IMR-90 (cell line): Measurements from ENCODE around the gene CHRD.

ENCODE experiments used
- BHLHE40 ChIP-seq: fragments of 150-350 bp; IDR thresholded peaks from 2 replicates; pipeline ENCODE4 v1.6.1; 2016; ENCODE audit warnings: mild to moderate bottlenecking, low read depth, low read length
- CEBPB ChIP-seq: IDR thresholded peaks from 2 replicates; pipeline ENCODE4 v1.6.1; 2012; ENCODE audit warnings: low read depth, low read length, improper control_type of control experiment
- CHD1 ChIP-seq: IDR thresholded peaks from 2 replicates; pipeline ENCODE4 v1.6.1; 2012; ENCODE audit warnings: low read depth, low read length, improper control_type of control experiment
- CTCF ChIP-seq: conservative IDR thresholded peaks from 2 replicates; pipeline ENCODE4 v1.5.1; 2012; ENCODE audit warnings: mild to moderate bottlenecking, low read depth, low read length, improper control_type of control experiment
- MAFK ChIP-seq: IDR thresholded peaks from 2 replicates; pipeline ENCODE4 v1.6.1; 2012; ENCODE audit warnings: low read depth, low read length, improper control_type of control experiment
- MAZ ChIP-seq: IDR thresholded peaks from 2 replicates; pipeline ENCODE4 v1.6.1; 2012; ENCODE audit warnings: low read depth, mild to moderate bottlenecking, low read length, improper control_type of control experiment, moderate library complexity, borderline replicate concordance
- MXI1 ChIP-seq: IDR thresholded peaks from 2 replicates; pipeline ENCODE4 v1.6.1; 2012; ENCODE audit warnings: low read depth, mild to moderate bottlenecking, low read length, moderate library complexity, borderline replicate concordance
- NFE2L2 ChIP-seq: fragments of 150-350 bp; IDR thresholded peaks from 2 replicates; pipeline ENCODE4 v1.6.1; 2016; ENCODE audit warnings: low read depth, mild to moderate bottlenecking, low read length
- POLR2A ChIP-seq: IDR thresholded peaks from 2 replicates; pipeline ENCODE4 v1.6.1; 2012; ENCODE audit warnings: mild to moderate bottlenecking, low read depth, low read length
- RAD21 ChIP-seq: IDR thresholded peaks from 2 replicates; pipeline ENCODE4 v1.6.1; 2012; ENCODE audit warnings: low read length, improper control_type of control experiment
- RCOR1 ChIP-seq: IDR thresholded peaks from 2 replicates; pipeline ENCODE4 v1.6.1; 2012; ENCODE audit warnings: mild to moderate bottlenecking, low read length, improper control_type of control experiment; ENCODE audit not compliant: insufficient replicate concordance
- RFX5 ChIP-seq: IDR thresholded peaks from 2 replicates; pipeline ENCODE4 v1.8.0; 2012; ENCODE audit warnings: low read depth, mild to moderate bottlenecking, low read length, moderate library complexity
- SMC3 ChIP-seq: fragments of 150-350 bp; IDR thresholded peaks from 2 replicates; pipeline ENCODE4 v1.6.1; 2016; ENCODE audit warnings: low read depth, mild to moderate bottlenecking, antibody characterized with exemption, low read length, moderate library complexity
- USF2 ChIP-seq: fragments of 150-350 bp; IDR thresholded peaks from 2 replicates; pipeline ENCODE4 v1.6.1; 2017; ENCODE audit warnings: mild to moderate bottlenecking, antibody characterized with exemption, low read length, low read depth

- no peak for TF ChIP-seq POLR2A
- no peak for TF ChIP-seq CTCF
- TF ChIP-seq USF2 = no peak
- no peak for TF ChIP-seq MXI1
- no peak for TF ChIP-seq SMC3
- no peak for TF ChIP-seq RAD21
- TF ChIP-seq RFX5 = no peak
- TF ChIP-seq MAFK = no peak
- no peak for TF ChIP-seq CEBPB
- TF ChIP-seq CHD1 = no peak
- no peak for TF ChIP-seq RCOR1
- no peak for TF ChIP-seq MAZ
- TF ChIP-seq NFE2L2 = no peak
- no peak for TF ChIP-seq BHLHE40
These were observed 29.2 kb upstream of the CHRD start for GRCh38 chr3:184350618-184351017.
